Prostate gland (tissue), 2 donors: Measurements from ENCODE around the gene CERS6.

Source experiments
- POLR2A ChIP-seq: fragments of 450-650 bp; IDR thresholded peaks from one replicate; pipeline ENCODE4 v1.6.1; 2016; ENCODE audit warnings: antibody characterized with exemption, mild to moderate bottlenecking
- POLR2AphosphoS5 ChIP-seq: sonication (generic); formaldehyde crosslinking; IDR thresholded peaks from one replicate; pipeline ENCODE4 v1.6.1; 2017; ENCODE audit warnings: antibody characterized with exemption
- TF ChIP-seq, protein P1 (sequence below), 4 experiments: fragments of 200-600 bp in 2 of 4; fragments of 450-650 bp in 2 of 4; sonication (generic) in 2 of 4; IDR thresholded peaks; 1 replicate in 3 of 4; 2 replicates in 1 of 4; pipeline ENCODE4 v1.5.1; 2016 to 2019; ENCODE audit warnings: antibody characterized with exemption in 4 of 4, mild to moderate bottlenecking in 2 of 4, moderate library complexity in 2 of 4

DNA sequence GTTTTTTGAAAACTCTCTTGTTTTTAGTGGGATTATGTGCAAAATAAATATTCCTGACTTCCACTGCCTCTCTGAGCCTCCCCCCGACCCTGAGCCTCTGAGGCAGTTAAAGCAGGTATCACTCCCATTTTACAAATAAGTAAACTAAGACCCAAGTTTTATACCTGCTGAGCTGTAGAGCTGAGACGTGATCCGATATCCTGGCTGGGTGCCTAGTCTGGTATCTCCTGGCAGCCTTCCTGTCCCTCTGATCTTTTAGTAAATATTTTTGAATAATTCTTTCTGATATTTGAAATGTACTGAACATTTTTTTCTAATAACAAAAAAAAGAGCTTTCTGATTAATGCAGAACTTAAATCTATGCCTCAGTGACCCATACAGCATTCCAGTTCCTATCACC, 238.1 kb downstream of the CERS6 start:
- TF ChIP-seq, protein P1, sequence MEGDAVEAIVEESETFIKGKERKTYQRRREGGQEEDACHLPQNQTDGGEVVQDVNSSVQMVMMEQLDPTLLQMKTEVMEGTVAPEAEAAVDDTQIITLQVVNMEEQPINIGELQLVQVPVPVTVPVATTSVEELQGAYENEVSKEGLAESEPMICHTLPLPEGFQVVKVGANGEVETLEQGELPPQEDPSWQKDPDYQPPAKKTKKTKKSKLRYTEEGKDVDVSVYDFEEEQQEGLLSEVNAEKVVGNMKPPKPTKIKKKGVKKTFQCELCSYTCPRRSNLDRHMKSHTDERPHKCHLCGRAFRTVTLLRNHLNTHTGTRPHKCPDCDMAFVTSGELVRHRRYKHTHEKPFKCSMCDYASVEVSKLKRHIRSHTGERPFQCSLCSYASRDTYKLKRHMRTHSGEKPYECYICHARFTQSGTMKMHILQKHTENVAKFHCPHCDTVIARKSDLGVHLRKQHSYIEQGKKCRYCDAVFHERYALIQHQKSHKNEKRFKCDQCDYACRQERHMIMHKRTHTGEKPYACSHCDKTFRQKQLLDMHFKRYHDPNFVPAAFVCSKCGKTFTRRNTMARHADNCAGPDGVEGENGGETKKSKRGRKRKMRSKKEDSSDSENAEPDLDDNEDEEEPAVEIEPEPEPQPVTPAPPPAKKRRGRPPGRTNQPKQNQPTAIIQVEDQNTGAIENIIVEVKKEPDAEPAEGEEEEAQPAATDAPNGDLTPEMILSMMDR (IDR thresholded peaks at IDR 0.05), result no peak
- TF ChIP-seq POLR2AphosphoS5 (no peak), POLR2A (no peak)
